GM23338 (cell line): ENCODE data around the gene ALDH18A1. TPM values are rescaled to one million over a fixed set of nuclear protein-coding genes. Genes with fewer than 3 reads are reported as not detected.

Experiments used
- ATAC-seq: fragments of 200-7000 bp; cut with Tn5 transposase; 3 replicates; pipeline ENCODE4 v1.9.1; 2020
- DNase-seq: peaks from one replicate; pipeline ENCODE4 v3.0.0-alpha.2; 2015; ENCODE audit warnings: low spot score
- H2AFZ ChIP-seq: fragments of 200-600 bp; sonication (generic); 2 replicates; pipeline ENCODE4 v1.8.0; 2016; ENCODE audit warnings: antibody characterized with exemption, mild to moderate bottlenecking, moderate library complexity
- H3F3A ChIP-seq: fragments of 200-600 bp; sonication (generic); replicated peaks from 2 replicates; pipeline ENCODE4 v1.8.0; 2017; ENCODE audit warnings: antibody characterized with exemption, mixed run types, low read depth
- H3K27ac ChIP-seq: fragments of 200-600 bp; sonication (generic); 2 replicates; pipeline ENCODE4 v1.6.1; 2016; ENCODE audit warnings: low read depth
- H3K27me3 ChIP-seq: fragments of 200-600 bp; sonication (generic); 2 replicates; pipeline ENCODE4 v1.8.0; 2016; ENCODE audit warnings: mild to moderate bottlenecking, mixed run types, moderate library complexity; ENCODE audit not compliant: insufficient read depth
- H3K36me3 ChIP-seq: fragments of 200-600 bp; sonication (generic); 2 replicates; pipeline ENCODE4 v1.8.0; 2016; ENCODE audit warnings: mild to moderate bottlenecking; ENCODE audit not compliant: insufficient read depth
- H3K4me1 ChIP-seq: fragments of 200-600 bp; sonication (generic); 2 replicates; pipeline ENCODE4 v1.8.0; 2016; ENCODE audit warnings: mild to moderate bottlenecking, moderate library complexity; ENCODE audit not compliant: insufficient read depth
- H3K4me2 ChIP-seq: fragments of 200-600 bp; sonication (generic); 2 replicates; pipeline ENCODE4 v1.7.1; 2017; ENCODE audit warnings: mixed run types
- H3K4me3 ChIP-seq: fragments of 200-600 bp; sonication (generic); 2 replicates; pipeline ENCODE4 v1.6.1; 2016; ENCODE audit warnings: mixed run types
- H3K79me2 ChIP-seq: fragments of 200-600 bp; sonication (generic); replicated peaks from 2 replicates; pipeline ENCODE4 v1.8.0; 2017; ENCODE audit warnings: mild to moderate bottlenecking; ENCODE audit not compliant: insufficient read depth
- H3K9me2 ChIP-seq: fragments of 200-600 bp; sonication (generic); 2 replicates; pipeline ENCODE4 v1.8.0; 2017; ENCODE audit not compliant: insufficient read depth
- H4K20me1 ChIP-seq: fragments of 200-600 bp; sonication (generic); replicated peaks from 2 replicates; pipeline ENCODE4 v1.8.0; 2017; ENCODE audit warnings: mild to moderate bottlenecking; ENCODE audit not compliant: insufficient read depth
- H3K27ac Mint-ChIP-seq: 2 replicates; pipeline ENCODE4 v1.8.0; 2020; ENCODE audit warnings: inconsistent platforms, mild to moderate bottlenecking, moderate library complexity, mixed read lengths
- H3K27me3 Mint-ChIP-seq: 3 replicates; pipeline ENCODE4 v1.8.0; 2022; ENCODE audit warnings: low read depth, mild to moderate bottlenecking, moderate library complexity, mixed read lengths, inconsistent platforms; ENCODE audit not compliant: insufficient read depth, poor library complexity
- H3K36me3 Mint-ChIP-seq: 3 replicates; pipeline ENCODE4 v1.8.0; 2021; ENCODE audit warnings: low read depth, mild to moderate bottlenecking, inconsistent platforms, moderate library complexity, mixed read lengths
- H3K4me1 Mint-ChIP-seq: 3 replicates; pipeline ENCODE4 v1.8.0; 2020; ENCODE audit warnings: mild to moderate bottlenecking, inconsistent platforms, mixed read lengths
- H3K4me3 Mint-ChIP-seq: 3 replicates; pipeline ENCODE4 v1.8.0; 2021; ENCODE audit warnings: moderate library complexity, mild to moderate bottlenecking, inconsistent platforms, mixed read lengths
- H3K9me3 Mint-ChIP-seq: 3 replicates; pipeline ENCODE4 v1.8.0; 2020; ENCODE audit warnings: moderate library complexity, mild to moderate bottlenecking, inconsistent platforms, mixed read lengths
- CREB1 ChIP-seq: fragments of 250-450 bp; sonication (Bioruptor Pico); IDR thresholded peaks from 2 replicates; pipeline ENCODE4 v1.5.0; 2020; ENCODE audit warnings: low read depth, mild to moderate bottlenecking, moderate library complexity
- EZH2 ChIP-seq: fragments of 200-600 bp; sonication (generic); IDR thresholded peaks from one replicate; pipeline ENCODE4 v1.8.0; 2017; ENCODE audit warnings: antibody characterized with exemption, mild to moderate bottlenecking, low read depth; ENCODE audit not compliant: unreplicated experiment
- EZH2phosphoT487 ChIP-seq: fragments of 200-600 bp; sonication (generic); IDR thresholded peaks from one replicate; pipeline ENCODE4 v1.8.1; 2018; ENCODE audit warnings: antibody characterized with exemption; ENCODE audit not compliant: unreplicated experiment
- NANOG ChIP-seq: IDR thresholded peaks from 2 replicates; pipeline ENCODE4 v1.6.1; 2016; ENCODE audit warnings: antibody characterized with exemption, borderline replicate concordance
- POLR2AphosphoS5 ChIP-seq: IDR thresholded peaks from 2 replicates; pipeline ENCODE4 v1.6.1; 2016; ENCODE audit warnings: antibody characterized with exemption, low read depth
- STAT1 ChIP-seq: IDR thresholded peaks from one replicate; pipeline ENCODE4 v1.6.1; 2016; ENCODE audit warnings: antibody characterized with exemption; ENCODE audit not compliant: unreplicated experiment
- ZNF114 ChIP-seq: fragments of 250-450 bp; sonication (Bioruptor Pico); IDR thresholded peaks from 2 replicates; pipeline ENCODE4 v1.5.0; 2020; ENCODE audit warnings: mild to moderate bottlenecking, moderate library complexity
- polyA plus RNA-seq: library from polyadenylated mRNA; unstranded; fragments of >200 nt; fragmentation: Nextera tagmentation; extraction: Ambion mirVana; gene quantifications from 2 replicates; pipeline ENCODE4 v1.2.1, GENCODE V29; 2016
- total RNA-seq: library from RNA; depleted of rRNA; stranded (reverse); fragments of >200 nt; shearing (Covaris generic); gene quantifications from 2 replicates; pipeline ENCODE4 v1.2.3, GENCODE V29; 2014
- TF ChIP-seq, protein P1 (sequence below), 2 experiments: fragments of 200-600 bp in 1 of 2; sonication (generic) in 1 of 2; conservative IDR thresholded peaks; 2 replicates each; pipeline versions ENCODE4 v1.5.1 to v1.6.1; 2016 to 2017; ENCODE audit warnings: antibody characterized with exemption in 2 of 2, low read depth in 2 of 2, mild to moderate bottlenecking in 2 of 2, moderate library complexity in 1 of 2
- TF ChIP-seq, protein P2 (sequence below): fragments of 250-450 bp; sonication (Bioruptor Pico); IDR thresholded peaks from 2 replicates; pipeline ENCODE4 v1.5.0; 2020; ENCODE audit warnings: mild to moderate bottlenecking, moderate library complexity

ALDH18A1 gene
- total and polyA plus RNA-seq, 2 experiments from 2014 or later = 35.1 to 117 TPM

- Histone ChIP-seq H3K79me2 (no peaks in the 10 kb centered on the region), H3K36me3 (peaks cover 68% of the 10 kb centered on the region), H4K20me1 (peaks cover 8% of the 10 kb centered on the region; the same call in 1 of the 2 replicates), H3K4me3 (no peak overlapping the region), H3F3A (no peaks in the 10 kb centered on the region), H3K4me1 (no peaks in the 10 kb centered on the region), H3K27ac (no peak overlapping the region), H3K4me2 (no peak overlapping the region), H3K27me3 (no peaks in the 10 kb centered on the region), H3K9me2 (no peaks in the 10 kb centered on the region), H2AFZ (no peak overlapping the region)
- no peak for TF ChIP-seq POLR2AphosphoS5
- TF ChIP-seq, protein P1, sequence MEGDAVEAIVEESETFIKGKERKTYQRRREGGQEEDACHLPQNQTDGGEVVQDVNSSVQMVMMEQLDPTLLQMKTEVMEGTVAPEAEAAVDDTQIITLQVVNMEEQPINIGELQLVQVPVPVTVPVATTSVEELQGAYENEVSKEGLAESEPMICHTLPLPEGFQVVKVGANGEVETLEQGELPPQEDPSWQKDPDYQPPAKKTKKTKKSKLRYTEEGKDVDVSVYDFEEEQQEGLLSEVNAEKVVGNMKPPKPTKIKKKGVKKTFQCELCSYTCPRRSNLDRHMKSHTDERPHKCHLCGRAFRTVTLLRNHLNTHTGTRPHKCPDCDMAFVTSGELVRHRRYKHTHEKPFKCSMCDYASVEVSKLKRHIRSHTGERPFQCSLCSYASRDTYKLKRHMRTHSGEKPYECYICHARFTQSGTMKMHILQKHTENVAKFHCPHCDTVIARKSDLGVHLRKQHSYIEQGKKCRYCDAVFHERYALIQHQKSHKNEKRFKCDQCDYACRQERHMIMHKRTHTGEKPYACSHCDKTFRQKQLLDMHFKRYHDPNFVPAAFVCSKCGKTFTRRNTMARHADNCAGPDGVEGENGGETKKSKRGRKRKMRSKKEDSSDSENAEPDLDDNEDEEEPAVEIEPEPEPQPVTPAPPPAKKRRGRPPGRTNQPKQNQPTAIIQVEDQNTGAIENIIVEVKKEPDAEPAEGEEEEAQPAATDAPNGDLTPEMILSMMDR (conservative IDR thresholded peaks at IDR 0.05; ENCODE audit: low read depth in 2 of 2) = no peak
- TF ChIP-seq CREB1 = no peak
- TF ChIP-seq, protein P2, sequence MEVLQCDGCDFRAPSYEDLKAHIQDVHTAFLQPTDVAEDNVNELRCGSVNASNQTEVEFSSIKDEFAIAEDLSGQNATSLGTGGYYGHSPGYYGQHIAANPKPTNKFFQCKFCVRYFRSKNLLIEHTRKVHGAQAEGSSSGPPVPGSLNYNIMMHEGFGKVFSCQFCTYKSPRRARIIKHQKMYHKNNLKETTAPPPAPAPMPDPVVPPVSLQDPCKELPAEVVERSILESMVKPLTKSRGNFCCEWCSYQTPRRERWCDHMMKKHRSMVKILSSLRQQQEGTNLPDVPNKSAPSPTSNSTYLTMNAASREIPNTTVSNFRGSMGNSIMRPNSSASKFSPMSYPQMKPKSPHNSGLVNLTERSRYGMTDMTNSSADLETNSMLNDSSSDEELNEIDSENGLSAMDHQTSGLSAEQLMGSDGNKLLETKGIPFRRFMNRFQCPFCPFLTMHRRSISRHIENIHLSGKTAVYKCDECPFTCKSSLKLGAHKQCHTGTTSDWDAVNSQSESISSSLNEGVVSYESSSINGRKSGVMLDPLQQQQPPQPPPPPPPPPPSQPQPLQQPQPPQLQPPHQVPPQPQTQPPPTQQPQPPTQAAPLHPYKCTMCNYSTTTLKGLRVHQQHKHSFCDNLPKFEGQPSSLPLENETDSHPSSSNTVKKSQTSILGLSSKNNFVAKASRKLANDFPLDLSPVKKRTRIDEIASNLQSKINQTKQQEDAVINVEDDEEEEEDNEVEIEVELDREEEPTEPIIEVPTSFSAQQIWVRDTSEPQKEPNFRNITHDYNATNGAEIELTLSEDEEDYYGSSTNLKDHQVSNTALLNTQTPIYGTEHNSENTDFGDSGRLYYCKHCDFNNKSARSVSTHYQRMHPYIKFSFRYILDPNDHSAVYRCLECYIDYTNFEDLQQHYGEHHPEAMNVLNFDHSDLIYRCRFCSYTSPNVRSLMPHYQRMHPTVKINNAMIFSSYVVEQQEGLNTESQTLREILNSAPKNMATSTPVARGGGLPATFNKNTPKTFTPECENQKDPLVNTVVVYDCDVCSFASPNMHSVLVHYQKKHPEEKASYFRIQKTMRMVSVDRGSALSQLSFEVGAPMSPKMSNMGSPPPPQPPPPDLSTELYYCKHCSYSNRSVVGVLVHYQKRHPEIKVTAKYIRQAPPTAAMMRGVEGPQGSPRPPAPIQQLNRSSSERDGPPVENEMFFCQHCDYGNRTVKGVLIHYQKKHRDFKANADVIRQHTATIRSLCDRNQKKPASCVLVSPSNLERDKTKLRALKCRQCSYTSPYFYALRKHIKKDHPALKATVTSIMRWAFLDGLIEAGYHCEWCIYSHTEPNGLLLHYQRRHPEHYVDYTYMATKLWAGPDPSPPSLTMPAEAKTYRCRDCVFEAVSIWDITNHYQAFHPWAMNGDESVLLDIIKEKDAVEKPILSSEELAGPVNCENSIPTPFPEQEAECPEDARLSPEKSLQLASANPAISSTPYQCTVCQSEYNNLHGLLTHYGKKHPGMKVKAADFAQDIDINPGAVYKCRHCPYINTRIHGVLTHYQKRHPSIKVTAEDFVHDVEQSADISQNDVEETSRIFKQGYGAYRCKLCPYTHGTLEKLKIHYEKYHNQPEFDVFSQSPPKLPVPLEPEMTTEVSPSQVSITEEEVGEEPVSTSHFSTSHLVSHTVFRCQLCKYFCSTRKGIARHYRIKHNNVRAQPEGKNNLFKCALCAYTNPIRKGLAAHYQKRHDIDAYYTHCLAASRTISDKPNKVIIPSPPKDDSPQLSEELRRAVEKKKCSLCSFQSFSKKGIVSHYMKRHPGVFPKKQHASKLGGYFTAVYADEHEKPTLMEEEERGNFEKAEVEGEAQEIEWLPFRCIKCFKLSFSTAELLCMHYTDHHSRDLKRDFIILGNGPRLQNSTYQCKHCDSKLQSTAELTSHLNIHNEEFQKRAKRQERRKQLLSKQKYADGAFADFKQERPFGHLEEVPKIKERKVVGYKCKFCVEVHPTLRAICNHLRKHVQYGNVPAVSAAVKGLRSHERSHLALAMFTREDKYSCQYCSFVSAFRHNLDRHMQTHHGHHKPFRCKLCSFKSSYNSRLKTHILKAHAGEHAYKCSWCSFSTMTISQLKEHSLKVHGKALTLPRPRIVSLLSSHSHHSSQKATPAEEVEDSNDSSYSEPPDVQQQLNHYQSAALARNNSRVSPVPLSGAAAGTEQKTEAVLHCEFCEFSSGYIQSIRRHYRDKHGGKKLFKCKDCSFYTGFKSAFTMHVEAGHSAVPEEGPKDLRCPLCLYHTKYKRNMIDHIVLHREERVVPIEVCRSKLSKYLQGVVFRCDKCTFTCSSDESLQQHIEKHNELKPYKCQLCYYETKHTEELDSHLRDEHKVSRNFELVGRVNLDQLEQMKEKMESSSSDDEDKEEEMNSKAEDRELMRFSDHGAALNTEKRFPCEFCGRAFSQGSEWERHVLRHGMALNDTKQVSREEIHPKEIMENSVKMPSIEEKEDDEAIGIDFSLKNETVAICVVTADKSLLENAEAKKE (CRISPR knock-in tag) = no peak
- no peak for TF ChIP-seq NANOG
- no peak for TF ChIP-seq EZH2phosphoT487
- TF ChIP-seq EZH2 = no peak
- no peak for TF ChIP-seq STAT1
- TF ChIP-seq ZNF114 (CRISPR knock-in tag) = no peak
- Mint-ChIP-seq H3K27ac (no peak overlapping the region), H3K4me1 (no peaks in the 10 kb centered on the region), H3K4me3 (no peak overlapping the region), H3K36me3 (peaks cover 95% of the 10 kb centered on the region), H3K9me3 (no peaks in the 10 kb centered on the region), H3K27me3 (peaks cover 2% of the 10 kb centered on the region)
- DNase-seq (no peak), ATAC-seq (no peak)
Observed at GRCh38 chr10:95613330-95613729, 43.2 kb downstream of the ALDH18A1 start.
